PC-3 (cell line): ENCODE results near the gene LIPG. TPM values are rescaled to one million over a fixed set of nuclear protein-coding genes. Genes with fewer than 3 reads are reported as not detected.

Experiments
- ATAC-seq: fragments of 200-7000 bp; cut with Tn5 transposase; 2 replicates; pipeline ENCODE4 v1.9.1; 2020; ENCODE audit warnings: mild to moderate bottlenecking, moderate library complexity
- BruUV-seq: library from RNA; stranded (reverse); fragments of 400-500 nt; replicated peaks from 2 replicates; lab custom pipeline; 2021; lab: Mats Ljungman, UMichigan
- CTCF ChIA-PET: fragments of 300-600 bp; sonication (Branson Sonifier 250); formaldehyde crosslinking; loops from one replicate; lab custom pipeline; 2022; ENCODE audit warnings: antibody characterized with exemption; lab: Charles Lee
- POLR2A ChIA-PET: fragments of 300-600 bp; sonication (Branson Sonifier 250); formaldehyde crosslinking; loops from one replicate; lab custom pipeline; 2022; ENCODE audit warnings: antibody characterized with exemption; ENCODE audit not compliant: unreplicated experiment; lab: Charles Lee
- DNase-seq: peaks from one replicate; pipeline ENCODE4 v3.0.0-alpha.2; 2015
- H2AFZ ChIP-seq: fragments of 300-600 bp; sonication (generic); 2 replicates; pipeline ENCODE4 v1.6.0; 2016; ENCODE audit warnings: antibody characterized with exemption, low read length
- H3F3A ChIP-seq: fragments of 300-600 bp; sonication (generic); one replicate; pipeline ENCODE4 v1.6.0; 2017; ENCODE audit warnings: antibody characterized with exemption, low read length, control low read depth, mild to moderate bottlenecking; ENCODE audit not compliant: unreplicated experiment
- H3K27ac ChIP-seq: fragments of 300-600 bp; sonication (generic); 2 replicates; pipeline ENCODE4 v1.5.1; 2016; ENCODE audit warnings: mild to moderate bottlenecking, low read length
- H3K27me3 ChIP-seq: fragments of 300-600 bp; sonication (generic); 2 replicates; pipeline ENCODE4 v1.6.1; 2016; ENCODE audit warnings: low read length, mixed read lengths
- H3K36me3 ChIP-seq: fragments of 300-600 bp; sonication (generic); 2 replicates; pipeline ENCODE4 v1.6.1; 2016; ENCODE audit warnings: low read depth, mixed run types, low read length, mixed read lengths
- H3K4me1 ChIP-seq: fragments of 300-600 bp; sonication (generic); 2 replicates; pipeline ENCODE4 v1.5.1; 2016; ENCODE audit warnings: low read length; ENCODE audit not compliant: insufficient read depth
- H3K4me2 ChIP-seq: fragments of 300-600 bp; sonication (generic); 2 replicates; pipeline ENCODE4 v1.6.0; 2016; ENCODE audit warnings: low read length
- H3K4me3 ChIP-seq: fragments of 300-600 bp; sonication (generic); 2 replicates; pipeline ENCODE4 v1.5.1; 2016; ENCODE audit warnings: mild to moderate bottlenecking, low read length, mixed read lengths
- H3K79me2 ChIP-seq: fragments of 300-600 bp; sonication (generic); 2 replicates; pipeline ENCODE4 v1.6.1; 2017; ENCODE audit warnings: low read length, mixed read lengths
- H3K9ac ChIP-seq: fragments of 300-600 bp; sonication (generic); 2 replicates; pipeline ENCODE4 v1.6.0; 2016; ENCODE audit warnings: mild to moderate bottlenecking, low read length
- H3K9me2 ChIP-seq: fragments of 300-600 bp; sonication (generic); replicated peaks from 2 replicates; pipeline ENCODE4 v1.6.1; 2016; ENCODE audit warnings: mixed run types, low read length, mixed read lengths
- H3K9me3 ChIP-seq: fragments of 300-600 bp; sonication (generic); 2 replicates; pipeline ENCODE4 v1.6.1; 2016; ENCODE audit warnings: low read length, mixed read lengths
- H4K20me1 ChIP-seq: fragments of 300-600 bp; sonication (generic); 2 replicates; pipeline ENCODE4 v1.6.1; 2016; ENCODE audit warnings: low read length, mixed read lengths
- EZH2 ChIP-seq: fragments of 300-600 bp; sonication (generic); IDR thresholded peaks from one replicate; pipeline ENCODE4 v1.6.1; 2017; ENCODE audit warnings: antibody characterized with exemption, mild to moderate bottlenecking, low read length; ENCODE audit not compliant: unreplicated experiment
- EZH2phosphoT487 ChIP-seq: fragments of 300-600 bp; sonication (generic); IDR thresholded peaks from 2 replicates; pipeline ENCODE4 v1.6.1; 2018; ENCODE audit warnings: mild to moderate bottlenecking, antibody characterized with exemption, low read length, borderline replicate concordance
- intact Hi-C: fragments of 100-400 bp; cut with micrococcal nuclease; formaldehyde crosslinking; loops from 2 replicates; pipeline ENCODE4 v1.9.0; 2023
- total RNA-seq: library from RNA; depleted of rRNA; stranded (reverse); fragments of >200 nt; gene quantifications from 2 replicates; pipeline ENCODE4 v1.2.3, GENCODE V29; 2014
- TF ChIP-seq, protein P1 (sequence below): fragments of 300-600 bp; sonication (generic); conservative IDR thresholded peaks from 2 replicates; pipeline ENCODE4 v1.5.1; 2017; ENCODE audit warnings: antibody characterized with exemption, low read depth, mild to moderate bottlenecking, low read length

LIPG gene
- total RNA-seq, 1 experiment from 2014 or later, result 14.8 TPM

DNA sequence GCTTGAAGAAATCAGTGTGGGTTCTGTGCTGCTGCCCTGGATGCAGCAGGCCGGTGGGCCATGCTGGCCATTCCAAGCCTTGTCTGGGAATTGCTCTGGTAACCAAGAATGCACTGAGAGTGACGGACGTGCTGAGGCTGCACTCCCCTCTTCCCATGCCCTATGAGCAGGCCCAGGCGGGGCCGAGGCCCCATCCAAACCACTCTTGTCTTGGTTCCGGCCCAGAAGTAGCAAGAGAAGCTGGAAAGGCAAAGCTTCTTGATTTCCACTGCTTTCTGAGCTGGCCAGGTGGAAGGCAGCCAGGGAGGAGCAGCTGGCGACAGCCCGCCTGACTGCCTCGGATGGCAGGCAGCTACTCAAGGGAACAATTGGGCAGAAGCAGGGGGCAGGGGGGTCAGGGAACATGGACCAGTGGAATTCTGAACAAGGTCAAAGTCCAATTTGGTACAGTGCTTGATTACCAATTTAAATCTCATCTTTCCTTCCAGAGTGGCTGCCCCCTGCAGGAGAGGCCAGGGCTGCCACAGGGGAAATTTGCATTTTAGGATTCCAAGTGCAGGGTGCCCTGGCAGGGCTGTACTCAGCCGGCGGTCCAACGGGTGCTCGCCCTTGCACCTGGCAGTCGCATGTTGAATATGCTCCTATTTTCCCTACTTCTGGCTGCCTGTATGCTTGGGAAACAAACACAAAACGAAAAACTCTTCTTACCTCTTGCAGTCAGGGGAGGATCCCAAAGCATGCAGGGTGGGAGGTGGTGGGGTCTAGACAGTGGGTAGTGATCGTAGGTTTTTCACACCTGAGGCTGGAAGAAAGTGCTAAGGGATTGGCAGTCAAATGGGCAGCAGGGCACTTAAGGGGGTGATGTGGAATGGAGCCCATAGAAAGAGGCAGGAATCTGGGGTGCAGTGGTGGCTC lies 67.3 kb downstream of the LIPG start:
- peaks cover 15% of the 10 kb centered on the region for H3K4me1 ChIP-seq
- DNase-seq, result no peak
- no peak overlapping the region for H3K9ac ChIP-seq
- H3K9me3 ChIP-seq, result no peaks in the 10 kb centered on the region
- H3K4me2 ChIP-seq, result no peak overlapping the region
- H3K27ac ChIP-seq, result no peak overlapping the region
- BruUV-seq, result no TSS peak
- H3F3A ChIP-seq, result no peaks in the 10 kb centered on the region
- ChIA-PET CTCF (no interaction called here), POLR2A (no interaction called here)
- no peak for ATAC-seq
- H3K36me3 ChIP-seq, result no peaks in the 10 kb centered on the region
- no peaks in the 10 kb centered on the region for H3K79me2 ChIP-seq
- no peak overlapping the region for H2AFZ ChIP-seq
- no peaks in the 10 kb centered on the region for H3K27me3 ChIP-seq
- H3K4me3 ChIP-seq, result no peak overlapping the region
- H4K20me1 ChIP-seq, result no peaks in the 10 kb centered on the region
- intact Hi-C loops, result no loop called here
- TF ChIP-seq EZH2phosphoT487 (no peak), EZH2 (no peak)
- TF ChIP-seq, protein P1, sequence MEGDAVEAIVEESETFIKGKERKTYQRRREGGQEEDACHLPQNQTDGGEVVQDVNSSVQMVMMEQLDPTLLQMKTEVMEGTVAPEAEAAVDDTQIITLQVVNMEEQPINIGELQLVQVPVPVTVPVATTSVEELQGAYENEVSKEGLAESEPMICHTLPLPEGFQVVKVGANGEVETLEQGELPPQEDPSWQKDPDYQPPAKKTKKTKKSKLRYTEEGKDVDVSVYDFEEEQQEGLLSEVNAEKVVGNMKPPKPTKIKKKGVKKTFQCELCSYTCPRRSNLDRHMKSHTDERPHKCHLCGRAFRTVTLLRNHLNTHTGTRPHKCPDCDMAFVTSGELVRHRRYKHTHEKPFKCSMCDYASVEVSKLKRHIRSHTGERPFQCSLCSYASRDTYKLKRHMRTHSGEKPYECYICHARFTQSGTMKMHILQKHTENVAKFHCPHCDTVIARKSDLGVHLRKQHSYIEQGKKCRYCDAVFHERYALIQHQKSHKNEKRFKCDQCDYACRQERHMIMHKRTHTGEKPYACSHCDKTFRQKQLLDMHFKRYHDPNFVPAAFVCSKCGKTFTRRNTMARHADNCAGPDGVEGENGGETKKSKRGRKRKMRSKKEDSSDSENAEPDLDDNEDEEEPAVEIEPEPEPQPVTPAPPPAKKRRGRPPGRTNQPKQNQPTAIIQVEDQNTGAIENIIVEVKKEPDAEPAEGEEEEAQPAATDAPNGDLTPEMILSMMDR, result no peak
- no peaks in the 10 kb centered on the region for H3K9me2 ChIP-seq

GRCh38 chr18:49630246-49630699 lies 68.4 kb downstream of the LIPG start:
- no peak overlapping the region for H3K4me2 ChIP-seq
- peaks cover 8% of the 10 kb centered on the region for H3K4me1 ChIP-seq
- no TSS peak for BruUV-seq
- TF ChIP-seq EZH2phosphoT487 (no peak), EZH2 (no peak)
- TF ChIP-seq, protein P1, result no peak
- POLR2A ChIA-PET, result no interaction called here
- no peak overlapping the region for H2AFZ ChIP-seq
- H3K79me2 ChIP-seq, result no peaks in the 10 kb centered on the region
- H3K36me3 ChIP-seq, result no peaks in the 10 kb centered on the region
- H3K9ac ChIP-seq, result no peak overlapping the region
- intact Hi-C loops, result no loop called here
- no peaks in the 10 kb centered on the region for H3F3A ChIP-seq
- no peak overlapping the region for H3K4me3 ChIP-seq
- ATAC-seq (no peak), DNase-seq (no peak)
- no peak overlapping the region for H3K27ac ChIP-seq
- no peaks in the 10 kb centered on the region for H3K9me2 ChIP-seq
- no peaks in the 10 kb centered on the region for H4K20me1 ChIP-seq
- H3K27me3 ChIP-seq, result no peaks in the 10 kb centered on the region
- CTCF ChIA-PET, result no interaction called here
- no peaks in the 10 kb centered on the region for H3K9me3 ChIP-seq
